ENCODE measurements around the gene PSMB9.
A peak's percentile ranks its signal among the peaks of the same experiment; 100 is the strongest.

Gene PSMB9

DNA sequence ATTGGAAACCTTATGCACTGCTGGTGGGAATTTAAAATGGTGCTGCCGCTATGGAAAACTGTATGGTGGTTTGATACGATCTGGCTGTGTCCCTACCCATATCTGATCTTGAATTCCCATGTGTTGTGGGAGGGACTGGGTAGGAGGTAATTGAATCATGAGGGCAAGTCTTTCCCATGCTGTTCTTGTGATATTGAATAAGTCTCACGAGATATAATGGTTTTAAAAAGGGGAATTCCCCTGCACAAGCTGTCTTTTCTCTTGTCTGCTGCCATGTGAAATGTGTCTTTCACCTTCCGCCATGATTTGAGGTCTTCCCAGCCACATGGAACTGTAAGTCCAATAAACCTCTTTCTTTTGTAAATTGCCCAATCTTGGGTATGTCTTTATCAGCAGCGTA, 20.3 kb upstream of the PSMB9 start:
- Histone ChIP-seq H3K18ac (ENCODE audit: low read depth in 1 of 2, low read length in 2 of 2) (no peak overlapping the region), H3K27me3 (ENCODE audit: control insufficient read depth in 1 of 2, insufficient read depth in 1 of 2, low read length in 2 of 2) (no peaks in the 10 kb centered on the region), H4K8ac (ENCODE audit: low read length) (no peak overlapping the region), H2BK120ac (ENCODE audit: low read depth, low read length) (no peak overlapping the region), H3K14ac (ENCODE audit: low read length in 2 of 2) (no peak overlapping the region), H3K27ac (ENCODE audit: low read length, poor library complexity, severe bottlenecking) (no peak overlapping the region), H2BK15ac (ENCODE audit: low read depth, poor library complexity, severe bottlenecking) (no peak overlapping the region), H3K4me1 (ENCODE audit: control insufficient read depth, insufficient read depth, low read depth, low read length) (peaks cover 8% of the 10 kb centered on the region), H3K4me3 (ENCODE audit: insufficient read depth in 1 of 2, low read depth in 1 of 2, low read length in 2 of 2) (no peak overlapping the region), H2BK5ac (ENCODE audit: low read depth, low read length, poor library complexity, severe bottlenecking) (no peak overlapping the region), H2AK5ac (ENCODE audit: low read length, severe bottlenecking) (no peak overlapping the region), H3K4ac (ENCODE audit: low read depth in 1 of 2, low read length in 2 of 2) (no peak overlapping the region), H3K36me3 (ENCODE audit: control insufficient read depth in 1 of 2, insufficient read depth in 2 of 2, low read depth in 1 of 2, low read length in 2 of 2) (peaks cover 34 to 78% of the 10 kb centered on the region in 2 experiments), H3K9me3 (ENCODE audit: control insufficient read depth, low read length) (no peaks in the 10 kb centered on the region), H3K9ac (ENCODE audit: low read length) (no peak overlapping the region), H3K4me2 (ENCODE audit: low read length, poor library complexity, severe bottlenecking) (no peak overlapping the region), H3K79me1 (replicated peaks; ENCODE audit: low read length, poor library complexity, severe bottlenecking) (peaks cover 18% of the 10 kb centered on the region), H2AFZ (ENCODE audit: low read depth, low read length) (no peak overlapping the region), H2BK12ac (ENCODE audit: low read length in 2 of 2) (no peak overlapping the region), H3K23ac (ENCODE audit: low read length in 2 of 2) (no peak overlapping the region), H4K91ac (ENCODE audit: low read length) (no peak overlapping the region)
- WGBS, result 94% methylated on average over 5 of the region's 5 CpGs
- DNase-seq, result no peak

DNA sequence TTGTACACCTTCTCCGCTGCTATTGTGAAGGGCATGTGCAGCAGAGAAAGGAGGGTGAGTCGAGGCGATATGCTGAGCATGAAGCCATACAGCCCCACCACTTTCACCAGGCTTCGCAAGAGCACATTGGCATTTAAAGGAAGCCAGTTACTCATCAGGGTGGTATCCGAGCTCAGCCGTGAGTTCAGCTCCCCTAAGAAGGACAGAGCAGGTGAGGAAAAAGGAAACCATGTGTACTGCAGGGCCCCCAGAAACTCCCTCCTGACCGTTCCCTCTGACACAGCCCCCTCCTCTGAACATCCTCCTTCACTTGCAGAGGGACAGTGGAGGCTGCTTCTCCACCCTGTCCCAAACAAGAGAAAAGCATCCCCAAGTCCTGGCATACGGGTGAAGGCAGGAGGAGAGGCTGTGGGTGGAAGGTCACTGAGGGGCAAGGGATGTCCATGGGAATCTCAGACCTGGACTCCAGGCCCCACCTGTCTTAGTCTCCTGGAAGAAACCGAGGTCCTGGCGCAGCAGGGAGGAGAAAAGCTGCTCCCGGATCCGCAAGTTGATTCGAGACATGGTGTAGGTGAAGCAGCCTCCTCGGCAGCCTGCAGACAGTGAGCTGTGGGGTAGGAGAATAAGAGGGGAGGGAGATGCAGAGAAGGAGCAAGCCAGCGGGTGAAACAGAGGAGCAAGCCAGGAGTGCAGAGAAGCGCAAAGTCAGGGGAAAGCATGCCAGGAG, 18.7 kb upstream of the PSMB9 start:
- no peaks in the 10 kb centered on the region for H3K27me3 ChIP-seq (ENCODE audit: control insufficient read depth in 1 of 2, insufficient read depth in 1 of 2, low read length in 2 of 2)
- no peak overlapping the region for H3K4ac ChIP-seq (ENCODE audit: low read depth in 1 of 2, low read length in 2 of 2)
- H3K4me2 ChIP-seq (ENCODE audit: low read length, poor library complexity, severe bottlenecking), result no peak overlapping the region
- H3K23ac ChIP-seq (ENCODE audit: low read length in 2 of 2), result no peak overlapping the region
- no peak overlapping the region for H3K18ac ChIP-seq (ENCODE audit: low read depth in 1 of 2, low read length in 2 of 2)
- no peak overlapping the region for H2AFZ ChIP-seq (ENCODE audit: low read depth, low read length)
- no peak overlapping the region for H4K91ac ChIP-seq (ENCODE audit: low read length)
- no peak overlapping the region for H3K27ac ChIP-seq (ENCODE audit: low read length, poor library complexity, severe bottlenecking)
- no peak overlapping the region for H4K8ac ChIP-seq (ENCODE audit: low read length)
- DNase-seq, result no peak
- H3K9ac ChIP-seq (ENCODE audit: low read length), result no peak overlapping the region
- no peak overlapping the region for H2AK5ac ChIP-seq (ENCODE audit: low read length, severe bottlenecking)
- H3K14ac ChIP-seq (ENCODE audit: low read length in 2 of 2), result no peak overlapping the region
- H3K4me3 ChIP-seq (ENCODE audit: insufficient read depth in 1 of 2, low read depth in 1 of 2, low read length in 2 of 2), result no peak overlapping the region
- no peak overlapping the region for H2BK15ac ChIP-seq (ENCODE audit: low read depth, poor library complexity, severe bottlenecking)
- H3K9me3 ChIP-seq (ENCODE audit: control insufficient read depth, low read length), result no peaks in the 10 kb centered on the region
- H3K4me1 ChIP-seq (ENCODE audit: control insufficient read depth, insufficient read depth, low read depth, low read length), result peaks cover 8% of the 10 kb centered on the region
- H3K36me3 ChIP-seq (ENCODE audit: control insufficient read depth in 1 of 2, insufficient read depth in 2 of 2, low read depth in 1 of 2, low read length in 2 of 2), result peaks cover 18 to 67% of the 10 kb centered on the region in 2 experiments
- no peak overlapping the region for H2BK5ac ChIP-seq (ENCODE audit: low read depth, low read length, poor library complexity, severe bottlenecking)
- H2BK12ac ChIP-seq (ENCODE audit: low read length in 2 of 2), result no peak overlapping the region
- WGBS, result 95% methylated on average over 16 of the region's 16 CpGs
- H3K79me1 ChIP-seq (replicated peaks; ENCODE audit: low read length, poor library complexity, severe bottlenecking), result peaks cover 18% of the 10 kb centered on the region
- H2BK120ac ChIP-seq (ENCODE audit: low read depth, low read length), result no peak overlapping the region

DNA sequence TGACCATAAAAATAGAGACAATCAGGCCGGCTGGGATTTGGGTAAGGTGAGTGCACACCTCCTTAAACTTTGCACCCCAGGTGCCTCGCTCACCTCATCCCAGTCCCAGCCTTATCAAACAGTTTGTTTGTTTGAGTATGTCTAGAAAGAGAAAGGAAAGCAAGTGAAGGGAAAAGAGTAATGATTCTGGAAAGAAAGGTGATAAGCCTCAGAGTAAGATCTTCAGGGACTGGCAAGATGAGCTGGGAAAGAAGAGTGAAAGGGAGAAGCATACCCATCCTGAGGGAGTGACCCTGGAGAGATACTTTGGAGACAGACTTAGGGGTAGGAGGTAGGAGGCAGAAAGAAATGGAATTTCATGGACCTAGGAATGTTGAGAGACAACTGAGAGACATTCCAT, 17.1 kb upstream of the PSMB9 start:
- H3K23ac ChIP-seq (ENCODE audit: low read length in 2 of 2), result no peak overlapping the region
- no peak overlapping the region for H2AFZ ChIP-seq (ENCODE audit: low read depth, low read length)
- H3K9me3 ChIP-seq (ENCODE audit: control insufficient read depth, low read length), result no peaks in the 10 kb centered on the region
- H3K27me3 ChIP-seq (ENCODE audit: control insufficient read depth in 1 of 2, insufficient read depth in 1 of 2, low read length in 2 of 2), result no peaks in the 10 kb centered on the region
- no peak overlapping the region for H3K14ac ChIP-seq (ENCODE audit: low read length in 2 of 2)
- H4K8ac ChIP-seq (ENCODE audit: low read length), result no peak overlapping the region
- H3K27ac ChIP-seq (ENCODE audit: low read length, poor library complexity, severe bottlenecking), result no peak overlapping the region
- H3K4me2 ChIP-seq (ENCODE audit: low read length, poor library complexity, severe bottlenecking), result no peak overlapping the region
- DNase-seq, result no peak
- no peak overlapping the region for H2BK12ac ChIP-seq (ENCODE audit: low read length in 2 of 2)
- H3K4me1 ChIP-seq (ENCODE audit: control insufficient read depth, insufficient read depth, low read depth, low read length), result peaks cover 8% of the 10 kb centered on the region
- no peak overlapping the region for H2BK15ac ChIP-seq (ENCODE audit: low read depth, poor library complexity, severe bottlenecking)
- no peak overlapping the region for H3K4me3 ChIP-seq (ENCODE audit: insufficient read depth in 1 of 2, low read depth in 1 of 2, low read length in 2 of 2)
- WGBS, result 93% methylated on average over 2 of the region's 2 CpGs
- H4K91ac ChIP-seq (ENCODE audit: low read length), result no peak overlapping the region
- peaks cover 20 to 67% of the 10 kb centered on the region in 2 experiments for H3K36me3 ChIP-seq (ENCODE audit: control insufficient read depth in 1 of 2, insufficient read depth in 2 of 2, low read depth in 1 of 2, low read length in 2 of 2)
- no peak overlapping the region for H2BK120ac ChIP-seq (ENCODE audit: low read depth, low read length)
- H3K79me1 ChIP-seq (replicated peaks; ENCODE audit: low read length, poor library complexity, severe bottlenecking), result peaks cover 20% of the 10 kb centered on the region
- no peak overlapping the region for H3K9ac ChIP-seq (ENCODE audit: low read length)
- H3K18ac ChIP-seq (ENCODE audit: low read depth in 1 of 2, low read length in 2 of 2), result no peak overlapping the region
- H2AK5ac ChIP-seq (ENCODE audit: low read length, severe bottlenecking), result no peak overlapping the region
- no peak overlapping the region for H3K4ac ChIP-seq (ENCODE audit: low read depth in 1 of 2, low read length in 2 of 2)
- H2BK5ac ChIP-seq (ENCODE audit: low read depth, low read length, poor library complexity, severe bottlenecking), result no peak overlapping the region

DNA sequence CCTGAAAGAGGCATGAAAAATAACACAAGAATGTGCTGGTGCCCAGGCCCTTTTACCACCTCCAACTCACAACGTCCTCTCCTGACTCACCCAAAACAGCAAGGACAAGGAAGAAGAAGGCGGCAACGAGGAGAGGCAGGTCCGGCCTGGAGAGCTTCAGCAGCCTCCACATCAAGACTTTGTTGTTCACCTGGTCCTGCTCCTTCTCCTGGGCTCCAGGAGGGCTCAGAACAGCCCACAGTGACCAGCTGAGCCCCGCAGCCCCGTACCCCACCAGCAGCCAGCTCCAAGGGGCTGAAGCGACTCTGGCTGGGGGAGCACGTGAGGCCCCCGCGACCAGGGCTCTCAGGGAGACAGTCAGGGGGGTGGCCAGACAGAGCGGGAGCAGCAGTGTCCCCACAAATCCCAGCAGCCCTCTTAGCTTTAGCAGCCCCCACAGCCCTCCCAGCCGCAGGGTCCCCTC, 16.3 kb upstream of the PSMB9 start:
- peak overlapping the region; percentile 21 for H4K8ac ChIP-seq (ENCODE audit: low read length)
- DNase-seq, result no peak
- peak overlapping the region; percentile 93 for H3K9ac ChIP-seq (ENCODE audit: low read length)
- H2AK5ac ChIP-seq (ENCODE audit: low read length, severe bottlenecking), result no peak overlapping the region
- no peak overlapping the region for H3K18ac ChIP-seq (ENCODE audit: low read depth in 1 of 2, low read length in 2 of 2)
- no peak overlapping the region for H2AFZ ChIP-seq (ENCODE audit: low read depth, low read length)
- no peak overlapping the region for H4K91ac ChIP-seq (ENCODE audit: low read length)
- peak overlapping the region; percentile 73 for H3K4me2 ChIP-seq (ENCODE audit: low read length, poor library complexity, severe bottlenecking)
- no peak overlapping the region for H2BK120ac ChIP-seq (ENCODE audit: low read depth, low read length)
- 50% methylated on average over 11 of the region's 12 CpGs for WGBS
- peak overlapping the region; percentile 80 to 85 for H3K4me3 ChIP-seq (ENCODE audit: insufficient read depth in 1 of 2, low read depth in 1 of 2, low read length in 2 of 2)
- peaks cover 22% of the 10 kb centered on the region for H3K79me1 ChIP-seq (replicated peaks; ENCODE audit: low read length, poor library complexity, severe bottlenecking)
- no peak overlapping the region for H3K14ac ChIP-seq (ENCODE audit: low read length in 2 of 2)
- H3K36me3 ChIP-seq (ENCODE audit: control insufficient read depth in 1 of 2, insufficient read depth in 2 of 2, low read depth in 1 of 2, low read length in 2 of 2), result peaks cover 15 to 69% of the 10 kb centered on the region in 2 experiments
- no peak overlapping the region for H2BK12ac ChIP-seq (ENCODE audit: low read length in 2 of 2)
- peaks cover 8% of the 10 kb centered on the region for H3K4me1 ChIP-seq (ENCODE audit: control insufficient read depth, insufficient read depth, low read depth, low read length)
- H2BK5ac ChIP-seq (ENCODE audit: low read depth, low read length, poor library complexity, severe bottlenecking), result no peak overlapping the region
- H2BK15ac ChIP-seq (ENCODE audit: low read depth, poor library complexity, severe bottlenecking), result peak overlapping the region; percentile 56
- H3K27ac ChIP-seq (ENCODE audit: low read length, poor library complexity, severe bottlenecking), result no peak overlapping the region
- no peaks in the 10 kb centered on the region for H3K9me3 ChIP-seq (ENCODE audit: control insufficient read depth, low read length)
- H3K4ac ChIP-seq (ENCODE audit: low read depth in 1 of 2, low read length in 2 of 2), result no peak overlapping the region
- no peak overlapping the region for H3K23ac ChIP-seq (ENCODE audit: low read length in 2 of 2)
- H3K27me3 ChIP-seq (ENCODE audit: control insufficient read depth in 1 of 2, insufficient read depth in 1 of 2, low read length in 2 of 2), result no peaks in the 10 kb centered on the region
